Trophoblast cell (in vitro differentiated cells and primary cell): Measurements from ENCODE around the gene PET100.

Experiments used
- DNase-seq, 2 donors: peaks; one replicate each; pipeline ENCODE4 v3.0.0-alpha.2; 2016
- H2AFZ ChIP-seq: 2 replicates; pipeline ENCODE4 v1.6.1; 2013; ENCODE audit warnings: low read length, moderate library complexity, mild to moderate bottlenecking; ENCODE audit not compliant: insufficient read depth, poor library complexity
- H2AK5ac ChIP-seq: 2 replicates; pipeline ENCODE4 v1.6.1; 2013; ENCODE audit warnings: mild to moderate bottlenecking, low read length
- H2BK120ac ChIP-seq: 2 replicates; pipeline ENCODE4 v1.6.1; 2013; ENCODE audit warnings: low read length, mild to moderate bottlenecking, moderate library complexity; ENCODE audit not compliant: insufficient read depth, poor library complexity
- H2BK12ac ChIP-seq: 2 replicates; pipeline ENCODE4 v1.6.1; 2013; ENCODE audit warnings: mild to moderate bottlenecking, low read length, moderate library complexity
- H2BK5ac ChIP-seq: 2 replicates; pipeline ENCODE4 v1.6.1; 2013; ENCODE audit warnings: low read length, low read depth, moderate library complexity, mild to moderate bottlenecking; ENCODE audit not compliant: poor library complexity
- H3K14ac ChIP-seq: 2 replicates; pipeline ENCODE4 v1.6.1; 2013; ENCODE audit warnings: mild to moderate bottlenecking, low read length
- H3K18ac ChIP-seq: 2 replicates; pipeline ENCODE4 v1.6.1; 2013; ENCODE audit warnings: mild to moderate bottlenecking, low read length
- H3K23ac ChIP-seq: 2 replicates; pipeline ENCODE4 v1.6.1; 2013; ENCODE audit warnings: low read length
- H3K27ac ChIP-seq: 2 replicates; pipeline ENCODE4 v1.5.1; 2013; ENCODE audit warnings: low read depth, mild to moderate bottlenecking, inconsistent platforms, low read length, moderate library complexity
- H3K27me3 ChIP-seq: 2 replicates; pipeline ENCODE4 v1.6.1; 2013; ENCODE audit warnings: inconsistent platforms, mild to moderate bottlenecking, low read length, moderate library complexity; ENCODE audit not compliant: insufficient read depth
- H3K36me3 ChIP-seq, 2 experiments: 1 replicate in 1 of 2; 2 replicates in 1 of 2; pipeline ENCODE4 v1.6.1; 2013; ENCODE audit warnings: low read length in 2 of 2, mild to moderate bottlenecking in 2 of 2, moderate library complexity in 1 of 2; ENCODE audit not compliant: insufficient read depth in 2 of 2, control insufficient read depth in 1 of 2
- H3K4ac ChIP-seq: 2 replicates; pipeline ENCODE4 v1.6.1; 2013; ENCODE audit warnings: low read depth, mild to moderate bottlenecking, low read length, moderate library complexity
- H3K4me1 ChIP-seq, 2 experiments: 1 replicate in 1 of 2; 2 replicates in 1 of 2; pipeline ENCODE4 v1.6.1; 2013; ENCODE audit warnings: low read length in 2 of 2, mild to moderate bottlenecking in 2 of 2, moderate library complexity in 1 of 2; ENCODE audit not compliant: insufficient read depth in 2 of 2, control insufficient read depth in 1 of 2
- H3K4me2 ChIP-seq: 2 replicates; pipeline ENCODE4 v1.6.1; 2013; ENCODE audit warnings: inconsistent platforms, mild to moderate bottlenecking, low read length, moderate library complexity
- H3K4me3 ChIP-seq: 2 replicates; pipeline ENCODE4 v1.5.1; 2013; ENCODE audit warnings: mild to moderate bottlenecking, low read depth, low read length, inconsistent platforms
- H3K79me1 ChIP-seq: one replicate; pipeline ENCODE4 v1.6.1; 2013; ENCODE audit warnings: low read length
- H3K79me2 ChIP-seq: 2 replicates; pipeline ENCODE4 v1.6.1; 2013; ENCODE audit warnings: low read length, mild to moderate bottlenecking; ENCODE audit not compliant: control insufficient read depth, insufficient read depth, poor library complexity
- H3K9ac ChIP-seq: 2 replicates; pipeline ENCODE4 v1.6.1; 2013; ENCODE audit warnings: mild to moderate bottlenecking, low read length
- H3K9me3 ChIP-seq: 2 replicates; pipeline ENCODE4 v1.6.1; 2013; ENCODE audit warnings: low read depth, mild to moderate bottlenecking, control low read depth, inconsistent platforms, low read length; ENCODE audit not compliant: insufficient read depth
- H4K12ac ChIP-seq: 2 replicates; pipeline ENCODE4 v1.6.1; 2013; ENCODE audit warnings: low read depth, mild to moderate bottlenecking, low read length, moderate library complexity
- H4K8ac ChIP-seq: 2 replicates; pipeline ENCODE4 v1.6.1; 2013; ENCODE audit warnings: low read depth, mild to moderate bottlenecking, low read length, moderate library complexity
- H4K91ac ChIP-seq: one replicate; pipeline ENCODE4 v1.6.1; 2013; ENCODE audit warnings: low read depth, mild to moderate bottlenecking, low read length, moderate library complexity
- WGBS: extraction: QIAGEN DNeasy Blood & Tissue Kit; methylation state at CpG from one replicate; pipeline ENCODE4 v1.1.7; 2013; ENCODE audit warnings: missing lambda C conversion rate; ENCODE audit not compliant: insufficient read length, insufficient coverage; ENCODE audit errors: extremely low coverage; 5-methylcytosine and 5-hydroxymethylcytosine counted together

The PET100 gene

DNA sequence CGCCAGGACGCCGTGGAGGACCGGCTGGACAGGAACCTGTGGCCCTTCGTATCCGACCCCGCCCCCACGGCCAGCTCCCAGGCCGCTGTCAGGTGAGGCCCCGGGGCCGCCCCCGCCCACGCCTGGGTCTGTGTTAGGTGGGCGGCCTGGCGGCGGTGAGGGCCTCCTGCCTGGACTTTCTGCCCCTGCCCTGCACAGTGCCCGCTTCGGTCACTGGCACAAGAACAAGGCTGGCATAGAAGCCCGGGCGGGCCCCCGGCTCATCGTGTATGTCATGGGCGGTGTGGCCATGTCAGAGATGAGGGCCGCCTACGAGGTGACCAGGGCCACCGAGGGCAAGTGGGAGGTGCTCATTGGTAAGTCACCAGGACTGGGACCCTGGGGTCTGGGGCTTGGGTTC is 17.6 kb downstream of the PET100 start:
- Histone ChIP-seq H3K18ac (no peak overlapping the region), H3K4me3 (no peak overlapping the region), H3K79me1 (no peaks in the 10 kb centered on the region), H3K27me3 (no peaks in the 10 kb centered on the region), H3K4me1 (peaks cover 0 to 1% of the 10 kb centered on the region in 2 experiments), H4K12ac (no peak overlapping the region), H3K14ac (no peak overlapping the region), H3K23ac (no peak overlapping the region), H4K8ac (no peak overlapping the region), H3K4ac (no peak overlapping the region), H2BK5ac (no peak overlapping the region), H3K4me2 (no peak overlapping the region), H2AK5ac (no peak overlapping the region), H3K36me3 (peaks cover 28 to 35% of the 10 kb centered on the region in 2 experiments), H4K91ac (peak overlapping the region; percentile 5), H3K79me2 (no peaks in the 10 kb centered on the region), H3K27ac (no peak overlapping the region), H3K9me3 (peaks cover 2% of the 10 kb centered on the region), H2BK12ac (no peak overlapping the region), H2AFZ (no peak overlapping the region), H2BK120ac (no peak overlapping the region), H3K9ac (no peak overlapping the region)
- DNase-seq, result peak in 1 of 2 donors; percentile 17
- no CpG with 5 or more reads among the region's 26 CpGs for WGBS

DNA sequence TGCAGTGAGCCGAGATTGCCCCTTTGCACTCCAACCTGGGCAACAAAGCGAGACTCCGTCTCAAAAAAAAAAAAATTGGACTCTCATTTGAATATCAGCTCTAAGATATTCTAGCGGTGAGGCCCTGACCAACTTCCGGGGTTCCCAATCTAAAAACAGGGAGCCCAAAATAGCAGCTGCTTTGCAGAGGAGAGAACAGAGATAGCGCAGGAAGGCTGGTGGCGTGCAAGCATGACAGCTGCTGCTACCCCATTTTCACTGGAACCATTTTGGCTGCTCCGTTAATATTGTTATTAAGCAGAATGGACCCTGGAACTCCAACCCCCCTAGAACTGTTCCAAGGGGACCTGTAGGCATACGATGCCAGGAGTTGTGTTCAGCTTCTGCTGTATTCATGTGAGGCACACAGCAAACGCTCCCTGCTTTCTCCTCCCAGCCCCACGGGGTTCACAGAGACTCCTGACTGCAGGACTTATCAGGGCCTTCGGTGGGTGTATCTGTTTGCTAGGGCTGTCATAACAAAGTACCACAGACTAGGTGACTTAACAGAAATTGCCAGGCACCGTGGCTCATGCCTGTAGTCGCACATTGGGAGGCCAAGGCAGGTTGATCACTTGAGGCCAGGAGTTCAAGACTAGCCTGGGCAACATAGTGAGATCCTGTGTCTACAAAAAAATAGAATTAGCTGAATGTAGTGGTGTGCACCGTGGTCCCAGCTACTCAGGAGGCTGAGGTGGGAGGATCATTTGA is 18.8 kb downstream of the PET100 start:
- Histone ChIP-seq H2BK5ac (no peak overlapping the region), H3K36me3 (peaks cover 21 to 27% of the 10 kb centered on the region in 2 experiments), H3K4me3 (peak overlapping the region; percentile 43), H2AK5ac (no peak overlapping the region), H3K27ac (no peak overlapping the region), H4K8ac (no peak overlapping the region), H3K18ac (no peak overlapping the region), H3K4me1 (peaks cover 2 to 4% of the 10 kb centered on the region in 2 experiments), H2AFZ (no peak overlapping the region), H4K91ac (no peak overlapping the region), H3K9me3 (peaks cover 2% of the 10 kb centered on the region), H3K79me1 (no peaks in the 10 kb centered on the region), H4K12ac (no peak overlapping the region), H3K4me2 (no peak overlapping the region), H3K79me2 (no peaks in the 10 kb centered on the region), H3K9ac (no peak overlapping the region), H3K23ac (no peak overlapping the region), H3K4ac (no peak overlapping the region), H2BK12ac (no peak overlapping the region), H3K14ac (no peak overlapping the region), H2BK120ac (no peak overlapping the region), H3K27me3 (no peaks in the 10 kb centered on the region)
- no CpG with 5 or more reads among the region's 15 CpGs for WGBS
- no peak for DNase-seq

DNA sequence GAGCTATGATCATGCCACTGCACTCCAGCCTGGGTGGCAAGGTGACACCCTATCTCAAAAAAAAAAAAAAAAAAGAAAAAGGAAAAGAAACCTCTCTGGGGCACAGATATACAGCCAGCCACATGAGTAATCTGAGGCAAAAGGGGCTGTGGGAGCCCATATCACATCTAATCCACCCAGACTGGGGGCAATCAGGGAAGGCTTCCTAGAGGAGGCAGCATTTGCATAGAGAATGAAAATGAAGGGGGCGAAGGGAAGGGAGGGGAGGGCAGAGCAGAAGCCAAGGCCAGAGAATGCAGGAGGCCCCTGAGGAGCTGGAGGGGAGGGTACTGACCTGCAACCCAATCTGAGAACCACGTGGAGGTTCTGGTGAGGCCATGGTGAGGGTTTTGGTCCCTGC is 20.6 kb downstream of the PET100 start:
- Histone ChIP-seq H4K8ac (no peak overlapping the region), H3K18ac (no peak overlapping the region), H3K79me2 (no peaks in the 10 kb centered on the region), H3K27ac (no peak overlapping the region), H3K4me2 (no peak overlapping the region), H3K79me1 (no peaks in the 10 kb centered on the region), H2AK5ac (no peak overlapping the region), H3K4me3 (no peak overlapping the region), H4K12ac (no peak overlapping the region), H3K23ac (no peak overlapping the region), H3K36me3 (peaks cover 12 to 17% of the 10 kb centered on the region in 2 experiments), H4K91ac (no peak overlapping the region), H2BK120ac (no peak overlapping the region), H2AFZ (no peak overlapping the region), H3K27me3 (no peaks in the 10 kb centered on the region), H2BK12ac (no peak overlapping the region), H3K4me1 (peaks cover 2 to 4% of the 10 kb centered on the region in 2 experiments), H3K14ac (no peak overlapping the region), H2BK5ac (no peak overlapping the region), H3K9ac (no peak overlapping the region), H3K4ac (no peak overlapping the region), H3K9me3 (peaks cover 2% of the 10 kb centered on the region)
- no CpG with 5 or more reads among the region's 2 CpGs for WGBS
- DNase-seq, result no peak

DNA sequence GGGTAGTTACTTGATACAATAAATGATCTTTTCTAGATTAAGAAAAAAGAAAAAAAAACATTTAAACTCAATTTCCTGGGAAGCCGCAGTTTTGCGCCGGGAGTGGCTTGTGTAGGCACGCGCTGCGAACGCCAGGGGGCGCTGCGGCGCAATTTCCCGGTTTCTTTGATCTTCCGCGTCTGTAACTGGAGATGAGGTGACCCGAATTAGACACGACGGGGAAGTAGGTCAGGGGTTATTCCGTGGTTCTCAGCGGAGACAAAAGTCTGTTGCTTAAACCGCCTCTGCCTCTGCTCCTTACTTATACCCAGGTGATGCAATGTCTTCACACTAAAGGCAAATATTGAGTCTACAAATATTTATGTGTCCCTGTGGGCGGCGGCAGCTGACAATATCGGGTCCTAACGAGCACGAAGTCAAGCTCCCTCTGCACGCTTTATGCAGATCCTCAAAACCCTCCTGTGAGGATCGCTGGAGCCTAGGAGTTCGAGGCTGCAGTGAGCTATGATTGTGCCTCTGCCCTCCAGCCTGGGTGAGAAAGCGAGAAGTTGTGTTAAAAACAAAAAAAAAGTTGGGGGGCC is 22.6 kb downstream of the PET100 start:
- H3K4me3 ChIP-seq, result no peak overlapping the region
- H3K79me2 ChIP-seq, result no peaks in the 10 kb centered on the region
- no peak overlapping the region for H2BK12ac ChIP-seq
- no CpG with 5 or more reads among the region's 28 CpGs for WGBS
- no peak overlapping the region for H3K4ac ChIP-seq
- H3K9me3 ChIP-seq, result peaks cover 2% of the 10 kb centered on the region
- H3K4me2 ChIP-seq, result peak overlapping the region; percentile 38
- no peak overlapping the region for H3K27ac ChIP-seq
- peak overlapping the region; percentile 11 for H4K91ac ChIP-seq
- no peaks in the 10 kb centered on the region for H3K27me3 ChIP-seq
- DNase-seq, result peak; percentile 83 to 95
- peaks cover 2 to 4% of the 10 kb centered on the region in 2 experiments for H3K4me1 ChIP-seq
- H2BK5ac ChIP-seq, result no peak overlapping the region
- no peak overlapping the region for H4K8ac ChIP-seq
- H3K9ac ChIP-seq, result no peak overlapping the region
- no peak overlapping the region for H3K14ac ChIP-seq
- no peak overlapping the region for H2AK5ac ChIP-seq
- H3K79me1 ChIP-seq, result no peaks in the 10 kb centered on the region
- H4K12ac ChIP-seq, result no peak overlapping the region
- H3K36me3 ChIP-seq, result peaks cover 2 to 4% of the 10 kb centered on the region in 2 experiments
- no peak overlapping the region for H2BK120ac ChIP-seq
- peak overlapping the region; percentile 4 for H2AFZ ChIP-seq
- peak overlapping the region; percentile 10 for H3K18ac ChIP-seq
- no peak overlapping the region for H3K23ac ChIP-seq
